ENCODE measurements around the gene BICC1. TPM values are rescaled to one million over a fixed set of nuclear protein-coding genes. Genes with fewer than 3 reads are reported as not detected.

The BICC1 gene
- total and polyA plus RNA-seq, 2 donors (not counting 1 experiment from before 2014, with no cell fraction given), result not detected

GRCh38 chr10:58586282-58587245 is 73.9 kb downstream of the BICC1 start:
- ChIA-PET CTCF (no interaction called here), POLR2A (no interaction called here)
- no peak overlapping the region for H3K27ac Mint-ChIP-seq
- H3K4me3 ChIP-seq (ENCODE audit: control extremely low read depth in 1 of 5, extremely low read depth in 1 of 5, insufficient read depth in 1 of 5, low read depth in 2 of 5, low read length in 4 of 5), result no peak overlapping the region
- DNase-seq, result no peak
- H3K27me3 Mint-ChIP-seq, result peaks cover 14% of the 10 kb centered on the region
- no peaks in the 10 kb centered on the region for H3K27me3 ChIP-seq (replicated peaks in 1 of 4; ENCODE audit: control extremely low read depth in 1 of 4, control insufficient read depth in 3 of 4, insufficient read depth in 4 of 4, low read length in 3 of 4)
- peaks cover 3% of the 10 kb centered on the region for H3K9me3 Mint-ChIP-seq (ENCODE audit: insufficient read depth)
- H3K4me2 ChIP-seq (replicated peaks; ENCODE audit: low read depth, low read length, poor library complexity, severe bottlenecking), result no peak overlapping the region
- TF ChIP-seq CTCF (IDR thresholded peaks at IDR 0.05) (no peak), EZH2 (IDR thresholded peaks at IDR 0.05; ENCODE audit: borderline replicate concordance, insufficient read depth, low read depth, low read length, poor library complexity, severe bottlenecking) (no peak)
- H3K9me3 ChIP-seq (ENCODE audit: control extremely low read depth in 1 of 3, control insufficient read depth in 2 of 3, insufficient read depth in 1 of 3, low read length in 2 of 3), result no peaks in the 10 kb centered on the region
- intact Hi-C loops (cut with micrococcal nuclease), result no loop called here
- H4K20me1 ChIP-seq (ENCODE audit: control insufficient read depth, insufficient read depth, low read length, poor library complexity, severe bottlenecking), result no peaks in the 10 kb centered on the region
- no peaks in the 10 kb centered on the region for H3K36me3 ChIP-seq (replicated peaks in 1 of 2; ENCODE audit: control extremely low read depth in 1 of 2, control insufficient read depth in 1 of 2, extremely low read depth in 1 of 2, insufficient read depth in 2 of 2, low read length in 1 of 2)
- no peak for ATAC-seq (ENCODE audit: low read depth)
- no peak overlapping the region for H2AFZ ChIP-seq (ENCODE audit: insufficient read depth, low read depth, low read length, poor library complexity, severe bottlenecking)
- 53% methylated on average over 9 of the region's 13 CpGs for WGBS (ENCODE audit: insufficient coverage)
- no peaks in the 10 kb centered on the region for H3K4me1 ChIP-seq (ENCODE audit: control insufficient read depth in 2 of 2, insufficient read depth in 2 of 2, low read length in 2 of 2)
- no peak overlapping the region for H3K27ac ChIP-seq (ENCODE audit: low read length in 2 of 2)
- H3K9ac ChIP-seq (ENCODE audit: low read length), result no peak overlapping the region
- H3K4me1 Mint-ChIP-seq, result no peaks in the 10 kb centered on the region
- no peak overlapping the region for H3K4me3 Mint-ChIP-seq
- H3K79me2 ChIP-seq (ENCODE audit: control insufficient read depth, insufficient read depth, low read length), result no peaks in the 10 kb centered on the region

- no peak for ATAC-seq (ENCODE audit: low read depth)
- WGBS (ENCODE audit: insufficient coverage), result 93% methylated on average over 2 of the region's 2 CpGs
These were observed 75.0 kb downstream of the BICC1 start for GRCh38 chr10:58587676-58588075.

More at GRCh38 chr10:58587676-58588075, 75.0 kb downstream of the BICC1 start:
- no peak overlapping the region for H3K27ac ChIP-seq (ENCODE audit: low read length in 2 of 2)
- H4K20me1 ChIP-seq (ENCODE audit: control insufficient read depth, insufficient read depth, low read length, poor library complexity, severe bottlenecking), result no peaks in the 10 kb centered on the region
- H3K9me3 ChIP-seq (ENCODE audit: control extremely low read depth in 1 of 3, control insufficient read depth in 2 of 3, insufficient read depth in 1 of 3, low read length in 2 of 3), result no peaks in the 10 kb centered on the region
- CTCF ChIA-PET, result no interaction called here
- H3K4me3 ChIP-seq (ENCODE audit: control extremely low read depth in 1 of 5, extremely low read depth in 1 of 5, insufficient read depth in 1 of 5, low read depth in 2 of 5, low read length in 4 of 5), result no peak overlapping the region
- TF ChIP-seq CTCF (IDR thresholded peaks at IDR 0.05), result no peak
- no peak for TF ChIP-seq EZH2 (IDR thresholded peaks at IDR 0.05; ENCODE audit: borderline replicate concordance, insufficient read depth, low read depth, low read length, poor library complexity, severe bottlenecking)
- Mint-ChIP-seq H3K9me3 (ENCODE audit: insufficient read depth) (peaks cover 3% of the 10 kb centered on the region), H3K4me3 (no peak overlapping the region), H3K27ac (no peak overlapping the region), H3K27me3 (peaks cover 16% of the 10 kb centered on the region), H3K4me1 (no peaks in the 10 kb centered on the region)
- POLR2A ChIA-PET, result no interaction called here
- DNase-seq, result no peak
- H3K9ac ChIP-seq (ENCODE audit: low read length), result no peak overlapping the region
- no peak overlapping the region for H2AFZ ChIP-seq (ENCODE audit: insufficient read depth, low read depth, low read length, poor library complexity, severe bottlenecking)
- H3K36me3 ChIP-seq (replicated peaks in 1 of 2; ENCODE audit: control extremely low read depth in 1 of 2, control insufficient read depth in 1 of 2, extremely low read depth in 1 of 2, insufficient read depth in 2 of 2, low read length in 1 of 2), result no peaks in the 10 kb centered on the region
- H3K27me3 ChIP-seq (replicated peaks in 1 of 4; ENCODE audit: control extremely low read depth in 1 of 4, control insufficient read depth in 3 of 4, insufficient read depth in 4 of 4, low read length in 3 of 4), result no peaks in the 10 kb centered on the region
- H3K4me2 ChIP-seq (replicated peaks; ENCODE audit: low read depth, low read length, poor library complexity, severe bottlenecking), result no peak overlapping the region
- no peaks in the 10 kb centered on the region for H3K4me1 ChIP-seq (ENCODE audit: control insufficient read depth in 2 of 2, insufficient read depth in 2 of 2, low read length in 2 of 2)
- H3K79me2 ChIP-seq (ENCODE audit: control insufficient read depth, insufficient read depth, low read length), result no peaks in the 10 kb centered on the region
- intact Hi-C loops (cut with micrococcal nuclease), result no loop called here

All from B cell (primary cell).